ENCODE results near the gene PLCXD3.

DNA sequence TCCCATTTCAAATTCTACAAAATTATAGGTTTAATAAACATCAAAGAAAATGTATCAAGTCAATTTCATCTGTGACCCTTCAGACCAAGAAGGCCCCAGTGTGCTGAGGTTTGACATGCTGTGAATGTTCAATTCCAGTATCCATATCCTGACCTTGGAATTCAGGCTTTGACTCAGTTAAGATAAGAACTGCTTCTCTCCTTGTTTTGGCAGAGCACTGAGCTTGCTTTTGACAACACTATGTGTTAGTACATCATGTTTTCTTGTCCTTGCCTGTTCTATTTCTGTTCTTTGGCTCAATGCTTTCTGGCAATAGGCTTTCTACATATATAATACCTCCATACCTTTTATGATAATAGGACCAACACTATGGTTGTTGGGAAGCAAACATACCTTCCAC, 105.6 kb downstream of the PLCXD3 start:
- TF ChIP-seq, protein P1, sequence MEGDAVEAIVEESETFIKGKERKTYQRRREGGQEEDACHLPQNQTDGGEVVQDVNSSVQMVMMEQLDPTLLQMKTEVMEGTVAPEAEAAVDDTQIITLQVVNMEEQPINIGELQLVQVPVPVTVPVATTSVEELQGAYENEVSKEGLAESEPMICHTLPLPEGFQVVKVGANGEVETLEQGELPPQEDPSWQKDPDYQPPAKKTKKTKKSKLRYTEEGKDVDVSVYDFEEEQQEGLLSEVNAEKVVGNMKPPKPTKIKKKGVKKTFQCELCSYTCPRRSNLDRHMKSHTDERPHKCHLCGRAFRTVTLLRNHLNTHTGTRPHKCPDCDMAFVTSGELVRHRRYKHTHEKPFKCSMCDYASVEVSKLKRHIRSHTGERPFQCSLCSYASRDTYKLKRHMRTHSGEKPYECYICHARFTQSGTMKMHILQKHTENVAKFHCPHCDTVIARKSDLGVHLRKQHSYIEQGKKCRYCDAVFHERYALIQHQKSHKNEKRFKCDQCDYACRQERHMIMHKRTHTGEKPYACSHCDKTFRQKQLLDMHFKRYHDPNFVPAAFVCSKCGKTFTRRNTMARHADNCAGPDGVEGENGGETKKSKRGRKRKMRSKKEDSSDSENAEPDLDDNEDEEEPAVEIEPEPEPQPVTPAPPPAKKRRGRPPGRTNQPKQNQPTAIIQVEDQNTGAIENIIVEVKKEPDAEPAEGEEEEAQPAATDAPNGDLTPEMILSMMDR (IDR thresholded peaks at IDR 0.05 in 8 of 11, conservative IDR thresholded peaks at IDR 0.05 in 3 of 11) = no peak
- TF ChIP-seq POLR2A (IDR thresholded peaks at IDR 0.05) = no peak
- no peak for TF ChIP-seq POLR2AphosphoS5 (IDR thresholded peaks at IDR 0.05)

All from spleen (tissue), 7 donors.